HG02970 (cell line): Measurements from ENCODE around the gene FKBP1A.

Experiments
- ATAC-seq: cut with Tn5 transposase; IDR thresholded peaks from one replicate; pipeline ENCODE4 v1.9.1; 2021; ENCODE audit warnings: mild to moderate bottlenecking, moderate library complexity, moderate number of reproducible peaks; ENCODE audit not compliant: unreplicated experiment, low FRiP score

FKBP1A gene

GRCh38 chr20:1388741-1389483, 3.9 kb downstream of the FKBP1A start:
- ATAC-seq = no peak

- no peak for ATAC-seq
Measured at GRCh38 chr20:1388253-1388652, 4.6 kb downstream of the FKBP1A start.

DNA sequence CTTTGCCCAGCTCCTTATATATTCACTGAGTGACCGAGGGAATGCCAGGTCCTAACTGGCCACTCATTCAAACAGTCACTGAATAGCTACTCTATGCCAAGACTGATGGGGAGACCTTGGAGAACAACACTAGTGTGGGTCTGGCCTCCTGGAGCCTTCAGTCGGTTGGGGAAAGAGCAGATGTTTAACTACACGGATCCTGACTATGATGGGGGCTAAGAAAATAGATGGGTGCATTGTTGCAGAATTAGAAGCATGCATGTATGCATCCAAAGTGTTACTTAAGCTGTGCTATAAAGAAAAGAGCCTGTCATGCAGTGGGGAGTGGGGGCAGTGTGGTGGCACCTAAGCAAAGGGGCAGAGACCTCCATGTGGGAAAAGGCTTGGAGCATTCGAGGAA, 6.5 kb downstream of the FKBP1A start:
- no peak for ATAC-seq

- ATAC-seq = no peak
Measured at GRCh38 chr20:1383623-1384404, 9.0 kb downstream of the FKBP1A start.

- ATAC-seq = no peak
Measured at GRCh38 chr20:1382670-1383069, 10.2 kb downstream of the FKBP1A start.

DNA sequence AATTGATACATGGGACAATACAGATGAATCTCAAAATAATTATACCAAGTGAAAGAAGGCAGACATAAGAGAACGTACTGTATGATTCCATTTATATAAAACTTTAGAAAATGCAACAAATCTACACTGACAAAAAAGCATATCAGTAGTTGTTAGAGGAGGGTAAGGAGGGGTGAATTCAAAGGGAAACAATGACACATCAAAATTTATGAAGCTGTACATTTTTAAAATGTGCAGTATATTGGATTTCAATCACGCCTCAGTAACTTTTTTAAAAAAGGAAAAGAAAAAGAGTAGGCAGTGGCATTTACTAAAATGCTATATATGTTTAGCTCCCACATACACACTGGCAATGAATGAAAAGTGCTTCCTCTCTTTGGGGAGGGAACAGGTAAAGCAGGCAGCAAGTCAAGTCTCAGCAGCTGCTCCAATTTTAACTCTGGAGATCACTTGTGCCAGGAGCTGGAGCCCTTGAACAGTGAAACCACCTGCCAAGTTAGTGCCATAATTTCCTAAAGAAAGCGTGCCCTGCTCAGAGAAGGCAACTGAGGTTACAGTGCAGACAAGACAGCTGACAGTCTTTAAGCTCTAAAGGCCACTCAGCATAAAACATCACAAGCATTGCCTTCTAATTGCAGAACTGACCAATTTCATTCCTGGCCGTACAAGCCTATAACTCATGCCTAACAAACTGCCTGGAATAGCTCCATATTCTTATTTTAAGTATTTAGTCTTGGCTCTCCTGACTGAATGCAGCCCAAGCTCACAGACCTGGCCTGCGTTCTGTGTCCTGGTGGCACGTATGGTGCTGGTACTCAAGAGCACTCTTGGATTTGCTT, 10.9 kb downstream of the FKBP1A start:
- no peak for ATAC-seq

DNA sequence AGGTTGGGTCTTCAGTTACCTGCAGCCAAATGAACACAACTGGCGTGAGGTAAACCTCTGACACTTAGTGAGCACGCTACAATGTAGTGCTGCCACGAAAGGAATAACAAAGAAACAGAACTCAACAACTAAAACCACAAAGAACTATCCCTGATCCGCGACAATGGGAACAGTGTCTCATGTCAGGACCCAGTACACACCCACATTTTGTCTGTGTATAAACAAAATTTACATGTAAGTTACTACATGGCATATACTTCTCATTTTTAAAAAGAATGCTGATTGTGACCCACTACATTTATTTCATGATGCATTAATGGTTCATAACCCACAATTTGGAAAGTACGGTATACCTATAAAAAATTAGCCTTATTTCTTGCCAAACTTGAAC, 14.1 kb downstream of the FKBP1A start:
- no peak for ATAC-seq

- no peak for ATAC-seq
Measured at GRCh38 chr20:1377984-1378734, 14.7 kb downstream of the FKBP1A start.

DNA sequence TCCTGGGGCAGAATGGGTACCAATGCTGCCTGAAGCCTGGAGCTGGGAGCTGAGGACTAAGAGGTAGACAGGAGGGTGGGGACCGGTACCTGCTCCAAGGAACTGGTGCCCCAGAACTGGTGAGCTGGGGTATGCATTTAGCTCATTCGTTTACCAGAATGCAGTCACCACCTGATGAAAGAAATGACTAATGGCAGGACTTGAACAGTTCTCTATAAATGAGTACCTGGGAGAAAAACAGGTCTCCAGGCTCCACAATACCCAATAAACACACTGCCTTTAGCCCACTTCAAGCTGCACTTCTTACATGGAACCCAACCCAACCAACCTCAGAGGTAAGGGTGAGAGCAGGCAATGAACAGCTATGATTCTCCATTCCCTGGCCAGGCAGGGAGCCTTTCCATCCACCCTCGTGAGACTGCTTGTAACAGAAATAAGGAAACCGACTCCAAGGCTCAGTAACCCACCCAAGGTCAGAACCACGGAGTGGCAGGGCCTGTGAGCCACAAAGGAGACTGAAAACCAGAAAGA, 15.4 kb downstream of the FKBP1A start:
- ATAC-seq = no peak

- no peak for ATAC-seq
Measured at GRCh38 chr20:1376408-1377270, 16.2 kb downstream of the FKBP1A start.

GRCh38 chr20:1376007-1376406, 16.8 kb downstream of the FKBP1A start:
- ATAC-seq = no peak

DNA sequence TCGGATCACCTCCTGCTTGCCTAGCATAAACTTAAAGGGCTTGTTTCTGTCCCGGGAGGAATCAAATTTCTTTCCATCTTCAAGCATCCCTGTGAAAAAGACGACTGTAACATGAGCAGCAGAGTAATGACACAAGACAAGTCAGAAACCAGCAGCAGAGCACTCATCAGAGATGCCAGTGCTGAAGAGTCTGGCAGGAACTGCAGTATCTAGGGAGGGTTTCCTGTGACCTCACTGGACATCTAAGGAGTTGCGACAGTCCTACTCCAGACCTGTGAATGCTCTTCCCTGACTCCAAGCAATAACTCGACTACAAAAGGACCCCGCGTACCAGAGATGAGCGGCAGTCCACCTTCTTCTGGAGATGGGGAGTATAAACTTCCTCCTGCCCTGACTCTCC, 17.3 kb downstream of the FKBP1A start:
- no peak for ATAC-seq

DNA sequence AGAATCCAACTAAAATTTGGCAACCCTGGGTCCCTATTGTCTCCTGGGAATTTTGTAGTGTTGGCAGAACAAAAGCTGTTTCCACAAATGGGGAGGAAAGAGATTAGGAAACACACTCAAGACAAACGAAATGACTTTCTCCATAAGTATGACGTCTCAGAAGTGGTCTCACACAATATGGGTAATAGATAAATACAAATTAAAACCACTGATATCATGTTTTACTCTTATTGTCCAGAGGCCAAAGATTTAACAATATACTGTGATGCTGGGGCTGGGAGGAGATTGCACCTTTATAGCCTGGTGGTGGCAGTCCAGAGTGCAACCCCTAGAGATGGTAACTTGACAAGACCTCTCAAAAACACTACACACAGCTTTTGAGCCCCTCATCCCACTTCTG, 18.6 kb downstream of the FKBP1A start:
- ATAC-seq = no peak

DNA sequence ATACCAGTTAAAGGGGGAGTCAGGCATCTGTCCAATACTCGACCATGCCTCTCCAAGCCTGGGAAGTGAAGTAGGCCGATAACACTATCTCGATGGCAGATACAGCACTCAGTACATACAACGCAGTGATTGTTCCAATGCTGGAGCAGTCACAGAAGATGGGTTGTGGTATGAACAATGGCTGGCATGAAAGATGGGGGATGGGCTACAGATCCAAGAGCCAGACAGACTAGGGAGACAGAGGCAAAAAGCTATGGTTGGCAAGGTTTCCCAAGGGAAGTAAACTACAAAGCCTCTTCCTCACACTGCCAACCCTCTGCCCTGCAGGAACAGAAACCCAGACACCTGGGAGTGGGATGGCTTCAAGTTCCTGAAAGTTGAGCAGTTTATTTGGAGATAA, 19.2 kb downstream of the FKBP1A start:
- no peak for ATAC-seq

- no peak for ATAC-seq
Measured at GRCh38 chr20:1373036-1373435, 19.8 kb downstream of the FKBP1A start.

DNA sequence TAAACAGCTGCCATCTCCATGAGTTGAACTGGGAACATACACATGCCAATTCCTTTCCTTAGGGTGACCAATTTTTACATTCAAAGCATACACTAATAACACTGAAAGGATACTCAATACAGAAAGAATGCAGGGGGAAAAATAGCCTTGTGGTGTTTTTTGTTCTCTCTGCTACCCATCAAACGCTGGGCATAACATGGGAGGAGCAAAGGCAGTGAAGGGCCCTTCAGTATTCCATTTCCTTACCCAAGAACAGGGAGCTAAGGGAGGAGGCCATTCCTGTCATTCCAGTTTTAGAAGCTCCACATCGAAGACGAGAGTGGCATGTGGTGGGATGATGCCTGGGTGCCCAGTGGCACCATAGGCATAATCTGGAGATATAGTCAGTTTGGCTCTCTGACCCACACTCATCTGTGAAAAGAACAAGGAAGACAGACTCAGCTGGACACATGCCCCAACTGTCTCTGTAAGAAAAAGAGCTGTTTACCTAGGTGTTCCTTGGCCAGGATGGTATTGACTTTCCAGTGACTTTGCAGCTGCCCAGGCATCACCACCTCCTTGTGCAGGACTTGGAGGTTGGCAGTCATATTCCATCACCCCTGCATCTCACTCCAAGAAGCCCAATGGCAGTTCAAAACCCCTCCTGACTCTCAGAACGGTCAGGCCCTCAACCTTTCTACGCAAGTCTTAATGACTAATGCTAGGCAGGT, 20.9 kb downstream of the FKBP1A start:
- ATAC-seq = no peak

- ATAC-seq = no peak
Measured at GRCh38 chr20:1371202-1371782, 21.6 kb downstream of the FKBP1A start.

DNA sequence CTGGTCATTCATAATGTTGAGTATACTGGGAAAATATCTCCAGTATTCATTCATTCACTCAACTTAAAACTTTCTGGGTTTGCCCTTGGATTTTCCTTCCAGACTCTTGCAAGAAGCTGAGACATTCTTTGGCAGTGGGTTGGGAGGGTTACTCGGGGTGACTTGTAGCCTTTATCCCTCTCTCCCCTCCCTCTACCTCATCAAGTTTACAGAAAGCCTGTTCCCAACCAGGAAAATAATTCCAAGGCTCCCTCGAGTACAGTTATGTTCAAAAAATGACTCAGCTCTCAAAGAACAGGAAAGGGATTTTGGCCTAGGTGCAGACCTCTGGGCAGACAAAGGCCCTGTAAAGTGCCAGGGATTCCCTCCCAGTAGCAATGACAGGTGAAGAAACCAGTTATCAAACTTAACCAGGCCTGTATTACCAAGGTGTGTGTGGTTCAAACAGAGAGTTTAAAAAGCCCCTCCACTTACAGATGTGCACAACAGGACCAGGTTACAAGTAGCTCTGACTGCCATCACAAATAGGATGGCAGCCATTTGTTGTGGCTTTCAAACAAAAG, 22.2 kb downstream of the FKBP1A start:
- ATAC-seq = no peak
